K562 (cell line): ENCODE results near the gene CACNB2. TPM values are rescaled to one million over a fixed set of nuclear protein-coding genes. Genes with fewer than 3 reads are reported as not detected.

ENCODE experiments used
- CCAR2 ChIP-seq: fragments of 200-400 bp; formaldehyde crosslinking; IDR thresholded peaks from 2 replicates; pipeline ENCODE4 v1.6.1; 2017; ENCODE audit warnings: mild to moderate bottlenecking, low read depth, low read length
- KLF13 ChIP-seq: fragments of 450-650 bp; IDR thresholded peaks from 2 replicates; pipeline ENCODE4 v1.6.1; 2016; ENCODE audit warnings: missing genetic modification characterization, low read depth, mild to moderate bottlenecking, missing compliant biosample characterization, moderate library complexity, borderline replicate concordance
- KLF16 ChIP-seq: IDR thresholded peaks from 2 replicates; pipeline ENCODE4 v1.6.1; 2016; ENCODE audit warnings: antibody characterized with exemption
- SETDB1 ChIP-seq: IDR thresholded peaks from one replicate; pipeline ENCODE4 v1.6.1; 2012; ENCODE audit warnings: low read length, control low read depth, inconsistent platforms
- ZNF184 ChIP-seq: sonication (generic); formaldehyde crosslinking; IDR thresholded peaks from 2 replicates; pipeline ENCODE4 v1.5.0; 2020; ENCODE audit warnings: missing genetic modification reagents
- ZNF311 ChIP-seq: fragments of 250-450 bp; sonication (Bioruptor Pico); IDR thresholded peaks from 2 replicates; pipeline ENCODE4 v1.4.0; 2020; ENCODE audit warnings: mild to moderate bottlenecking, moderate library complexity
- ZNF408 ChIP-seq: fragments of 250-450 bp; sonication (Bioruptor Pico); IDR thresholded peaks from 2 replicates; pipeline ENCODE4 v1.4.0; 2020; ENCODE audit warnings: low read depth, mild to moderate bottlenecking, moderate library complexity
- polyA plus RNA-seq, 8 experiments: library from polyadenylated mRNA; depleted of rRNA in 4 of 8; stranded (reverse) in 5 of 8; unstranded in 3 of 8; fragments of >200 nt; fragmentation: Nextera tagmentation in 2 of 8; fragmentation: Illumina TruSeq in 1 of 8; extraction: Ambion mirVana in 2 of 8; extraction: Trizol in 1 of 8; gene quantifications; 2 replicates each; pipeline versions ENCODE4 v1.2.1 to v1.2.3, GENCODE V29; 2011 to 2014; ENCODE audit warnings: inconsistent platforms in 1 of 8, missing spikeins in 1 of 8
- total RNA-seq, 7 experiments: library from RNA; depleted of rRNA in 6 of 7; stranded (reverse); fragments of >200 nt in 6 of 7; fragmentation: Illumina TruSeq in 2 of 7; extraction: Trizol in 2 of 7; gene quantifications; 2 replicates each; pipeline versions ENCODE4 v1.2.1 to v1.2.3, GENCODE V29; 2011 to 2021; ENCODE audit warnings: low replicate concordance in 1 of 7
- TF ChIP-seq, protein P1 (sequence below): sonication (generic); formaldehyde crosslinking; IDR thresholded peaks from 2 replicates; pipeline ENCODE4 v1.8.1; 2023; ENCODE audit warnings: mild to moderate bottlenecking, missing genetic modification reagents
- TF ChIP-seq, protein P2 (sequence below), 2 experiments: fragments of 250-450 bp in 1 of 2; fragments of 450-650 bp in 1 of 2; sonication (Bioruptor Pico) in 1 of 2; IDR thresholded peaks; 2 replicates each; pipeline versions ENCODE4 v1.6.1 to v1.8.0; 2016 to 2021; ENCODE audit warnings: mild to moderate bottlenecking in 2 of 2, moderate library complexity in 2 of 2, missing compliant biosample characterization in 1 of 2, missing genetic modification characterization in 1 of 2

CACNB2 gene
- total and polyA plus RNA-seq, 9 of the 15 experiments (the other 6 are each of a cell fraction or from before 2014, with no cell fraction given), result 1.8 to 2.2 TPM; not detected in 7

DNA sequence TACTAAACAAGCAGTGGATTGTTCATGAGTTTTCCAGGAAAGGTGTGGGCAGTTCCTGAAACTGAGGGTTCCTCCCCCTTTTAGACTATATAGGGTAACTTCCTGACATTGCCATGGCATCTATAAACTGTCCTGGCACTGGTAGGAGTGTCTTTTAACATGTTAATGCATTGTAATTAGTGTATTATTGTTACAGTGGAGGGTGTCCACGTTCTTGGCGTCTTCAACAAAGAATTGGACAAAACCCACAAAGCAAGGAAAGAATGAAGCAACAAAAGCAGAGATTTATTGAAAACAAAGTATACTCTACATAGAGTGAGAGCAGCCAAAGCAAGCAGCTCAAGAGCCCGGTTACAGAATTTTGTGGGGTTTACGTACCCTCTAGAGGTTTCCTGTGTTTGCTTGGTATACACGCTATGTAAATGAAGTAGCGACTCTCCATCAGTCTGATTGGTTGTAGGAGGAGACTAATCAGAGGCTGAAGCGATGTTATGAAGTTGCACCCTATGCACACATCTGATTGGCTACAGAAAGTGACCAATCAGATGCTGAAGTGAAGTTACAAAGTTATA is 335.9 kb downstream of the CACNB2 start (continued):
- TF ChIP-seq, protein P1, sequence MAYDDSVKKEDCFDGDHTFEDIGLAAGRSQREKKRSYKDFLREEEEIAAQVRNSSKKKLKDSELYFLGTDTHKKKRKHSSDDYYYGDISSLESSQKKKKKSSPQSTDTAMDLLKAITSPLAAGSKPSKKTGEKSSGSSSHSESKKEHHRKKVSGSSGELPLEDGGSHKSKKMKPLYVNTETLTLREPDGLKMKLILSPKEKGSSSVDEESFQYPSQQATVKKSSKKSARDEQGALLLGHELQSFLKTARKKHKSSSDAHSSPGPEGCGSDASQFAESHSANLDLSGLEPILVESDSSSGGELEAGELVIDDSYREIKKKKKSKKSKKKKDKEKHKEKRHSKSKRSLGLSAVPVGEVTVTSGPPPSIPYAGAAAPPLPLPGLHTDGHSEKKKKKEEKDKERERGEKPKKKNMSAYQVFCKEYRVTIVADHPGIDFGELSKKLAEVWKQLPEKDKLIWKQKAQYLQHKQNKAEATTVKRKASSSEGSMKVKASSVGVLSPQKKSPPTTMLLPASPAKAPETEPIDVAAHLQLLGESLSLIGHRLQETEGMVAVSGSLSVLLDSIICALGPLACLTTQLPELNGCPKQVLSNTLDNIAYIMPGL (CRISPR knock-in tag), result no peak
- TF ChIP-seq KLF16, result no peak
- TF ChIP-seq ZNF408 (CRISPR knock-in tag), result no peak
- TF ChIP-seq ZNF184 (CRISPR knock-in tag), result no peak
- TF ChIP-seq SETDB1, result no peak
- no peak for TF ChIP-seq KLF13 (tag)
- TF ChIP-seq, protein P2, sequence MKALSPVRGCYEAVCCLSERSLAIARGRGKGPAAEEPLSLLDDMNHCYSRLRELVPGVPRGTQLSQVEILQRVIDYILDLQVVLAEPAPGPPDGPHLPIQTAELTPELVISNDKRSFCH (CRISPR knock-in tag; IDR thresholded peaks at IDR 0.05), result no peak
- TF ChIP-seq, protein P2 (tag; IDR thresholded peaks at IDR 0.05), result no peak
- TF ChIP-seq ZNF311 (CRISPR knock-in tag), result no peak
- TF ChIP-seq CCAR2, result no peak
